Keratinocyte (primary cell): ENCODE data around the gene HAVCR2.

ENCODE experiments used
- EZH2 ChIP-seq: IDR thresholded peaks from one replicate; pipeline ENCODE4 v1.6.1; 2012; ENCODE audit warnings: inconsistent platforms, mild to moderate bottlenecking, low read length, moderate library complexity
- TF ChIP-seq, protein P1 (sequence below), 3 experiments: IDR thresholded peaks in 1 of 3; conservative IDR thresholded peaks in 1 of 3; optimal IDR thresholded peaks in 1 of 3; 2 replicates in 2 of 3; 3 replicates in 1 of 3; pipeline versions ENCODE3 to v1.5.1; 2011; ENCODE audit warnings: low read length in 3 of 3, mild to moderate bottlenecking in 3 of 3, moderate library complexity in 2 of 3, control low read depth in 1 of 3, inconsistent platforms in 1 of 3; ENCODE audit not compliant: insufficient read depth in 2 of 3; ENCODE audit errors: extremely low read depth in 1 of 3

DNA sequence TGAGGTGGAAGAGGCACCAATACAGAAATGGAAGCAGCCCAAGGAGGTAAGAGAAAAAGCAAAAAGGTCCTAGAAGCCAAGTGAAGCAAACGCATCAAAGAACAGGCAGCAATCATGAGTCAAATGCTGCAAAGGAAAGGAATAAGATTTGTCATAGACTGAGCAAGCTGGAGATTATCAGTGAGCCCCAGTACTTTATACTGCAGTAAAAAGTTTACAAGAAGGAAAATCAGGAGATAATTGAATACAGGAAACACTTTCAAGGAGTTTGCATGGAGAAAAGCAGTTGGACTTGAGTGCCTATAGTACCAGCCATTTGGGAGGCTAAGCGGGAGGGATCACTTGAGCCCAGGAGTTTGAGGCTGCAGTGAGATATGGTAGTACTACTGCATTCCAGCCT lies 42.8 kb downstream of the HAVCR2 start:
- TF ChIP-seq, protein P1, sequence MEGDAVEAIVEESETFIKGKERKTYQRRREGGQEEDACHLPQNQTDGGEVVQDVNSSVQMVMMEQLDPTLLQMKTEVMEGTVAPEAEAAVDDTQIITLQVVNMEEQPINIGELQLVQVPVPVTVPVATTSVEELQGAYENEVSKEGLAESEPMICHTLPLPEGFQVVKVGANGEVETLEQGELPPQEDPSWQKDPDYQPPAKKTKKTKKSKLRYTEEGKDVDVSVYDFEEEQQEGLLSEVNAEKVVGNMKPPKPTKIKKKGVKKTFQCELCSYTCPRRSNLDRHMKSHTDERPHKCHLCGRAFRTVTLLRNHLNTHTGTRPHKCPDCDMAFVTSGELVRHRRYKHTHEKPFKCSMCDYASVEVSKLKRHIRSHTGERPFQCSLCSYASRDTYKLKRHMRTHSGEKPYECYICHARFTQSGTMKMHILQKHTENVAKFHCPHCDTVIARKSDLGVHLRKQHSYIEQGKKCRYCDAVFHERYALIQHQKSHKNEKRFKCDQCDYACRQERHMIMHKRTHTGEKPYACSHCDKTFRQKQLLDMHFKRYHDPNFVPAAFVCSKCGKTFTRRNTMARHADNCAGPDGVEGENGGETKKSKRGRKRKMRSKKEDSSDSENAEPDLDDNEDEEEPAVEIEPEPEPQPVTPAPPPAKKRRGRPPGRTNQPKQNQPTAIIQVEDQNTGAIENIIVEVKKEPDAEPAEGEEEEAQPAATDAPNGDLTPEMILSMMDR (optimal IDR thresholded peaks at IDR 0.05 in 1 of 3, IDR thresholded peaks at IDR 0.05 in 1 of 3, conservative IDR thresholded peaks at IDR 0.05 in 1 of 3; ENCODE audit: extremely low read depth in 1 of 3, insufficient read depth in 2 of 3, low read length in 3 of 3): no peak
- no peak for TF ChIP-seq EZH2
